HG03378 (cell line): ENCODE results near the gene ARTN.

Experiments
- ATAC-seq: cut with Tn5 transposase; IDR thresholded peaks from one replicate; pipeline ENCODE4 v1.9.1; 2021; ENCODE audit warnings: mild to moderate bottlenecking, moderate library complexity; ENCODE audit not compliant: unreplicated experiment

The ARTN gene

DNA sequence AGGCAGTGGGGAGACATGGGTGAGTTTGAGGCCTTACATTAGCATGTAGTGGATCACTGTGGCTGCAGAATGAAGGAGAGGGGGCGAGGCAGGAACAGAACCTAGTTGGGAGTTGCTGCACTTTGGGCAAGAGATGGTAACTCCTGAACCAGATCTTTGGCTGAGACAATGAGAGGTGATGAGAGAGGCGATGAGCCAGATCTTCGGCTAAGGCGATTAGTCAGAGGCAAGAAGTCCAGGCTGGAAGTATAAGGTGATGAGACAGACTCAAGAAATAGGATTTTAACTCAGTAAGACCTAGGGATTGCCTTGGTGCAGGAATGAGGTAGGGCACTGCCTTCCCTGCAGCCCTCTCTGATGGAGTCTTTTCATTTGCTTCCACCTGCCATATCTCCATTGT lies 9.1 kb upstream of the ARTN start:
- no peak for ATAC-seq

DNA sequence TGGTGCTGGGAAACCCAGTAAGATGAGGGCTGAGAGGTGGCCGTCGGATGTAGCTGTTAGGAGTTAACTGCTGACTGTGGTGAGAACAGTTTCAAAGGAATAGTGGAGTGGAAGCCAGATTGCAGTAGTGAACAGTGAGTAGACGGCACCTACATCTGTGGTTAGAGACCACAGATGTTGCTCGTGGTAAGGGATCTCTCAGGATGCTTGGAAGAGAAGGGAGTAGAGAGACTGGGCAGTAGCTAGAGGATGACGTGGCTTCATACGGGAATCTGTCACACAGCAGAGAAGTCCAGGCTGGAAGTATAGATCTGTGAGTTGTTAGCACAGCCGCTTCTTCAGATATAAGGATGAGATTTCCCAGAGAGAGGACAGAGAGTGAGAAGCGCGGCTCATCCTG lies 7.8 kb upstream of the ARTN start:
- ATAC-seq: no peak

DNA sequence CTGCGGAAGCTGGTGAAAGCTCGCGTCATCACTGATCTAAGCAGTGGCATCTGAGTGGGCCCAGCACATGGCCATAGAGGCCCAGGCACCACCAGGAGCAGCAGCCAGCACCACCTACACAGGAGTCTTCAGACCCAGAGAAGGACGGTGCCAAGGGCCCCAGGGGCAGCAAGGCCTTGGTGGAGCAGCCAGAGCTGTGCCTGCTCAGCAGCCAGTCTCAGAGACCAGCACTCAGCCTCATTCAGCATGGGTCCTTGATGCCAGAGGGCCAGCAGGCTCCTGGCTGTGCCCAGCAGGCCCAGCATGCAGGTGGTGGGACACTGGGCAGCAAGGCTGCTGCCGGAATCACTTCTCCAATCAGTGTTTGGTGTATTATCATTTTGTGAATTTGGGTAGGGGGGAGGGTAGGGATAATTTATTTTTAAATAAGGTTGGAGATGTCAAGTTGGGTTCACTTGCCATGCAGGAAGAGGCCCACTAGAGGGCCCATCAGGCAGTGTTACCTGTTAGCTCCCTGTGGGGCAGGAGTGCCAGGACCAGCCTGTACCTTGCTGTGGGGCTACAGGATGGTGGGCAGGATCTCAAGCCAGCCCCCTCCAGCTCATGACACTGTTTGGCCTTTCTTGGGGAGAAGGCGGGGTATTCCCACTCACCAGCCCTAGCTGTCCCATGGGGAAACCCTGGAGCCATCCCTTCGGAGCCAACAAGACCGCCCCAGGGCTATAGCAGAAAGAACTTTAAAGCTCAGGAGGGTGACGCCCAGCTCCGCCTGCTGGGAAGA lies 3.2 kb upstream of the ARTN start:
- ATAC-seq: no peak

DNA sequence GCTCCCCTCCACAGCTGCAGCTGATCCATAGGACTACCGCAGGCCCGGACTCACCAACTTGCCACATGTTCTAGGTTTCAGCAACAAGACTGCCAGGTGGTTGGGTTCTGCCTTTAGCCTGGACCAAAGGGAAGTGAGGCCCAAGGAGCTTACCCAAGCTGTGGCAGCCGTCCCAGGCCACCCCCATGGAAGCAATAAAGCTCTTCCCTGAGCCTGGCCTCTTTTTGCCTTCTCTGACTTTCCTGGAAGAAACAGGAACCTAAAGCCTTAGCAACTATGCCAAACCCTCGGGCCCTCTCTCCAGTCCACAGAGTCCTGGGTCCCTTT lies 2.7 kb upstream of the ARTN start:
- no peak for ATAC-seq

DNA sequence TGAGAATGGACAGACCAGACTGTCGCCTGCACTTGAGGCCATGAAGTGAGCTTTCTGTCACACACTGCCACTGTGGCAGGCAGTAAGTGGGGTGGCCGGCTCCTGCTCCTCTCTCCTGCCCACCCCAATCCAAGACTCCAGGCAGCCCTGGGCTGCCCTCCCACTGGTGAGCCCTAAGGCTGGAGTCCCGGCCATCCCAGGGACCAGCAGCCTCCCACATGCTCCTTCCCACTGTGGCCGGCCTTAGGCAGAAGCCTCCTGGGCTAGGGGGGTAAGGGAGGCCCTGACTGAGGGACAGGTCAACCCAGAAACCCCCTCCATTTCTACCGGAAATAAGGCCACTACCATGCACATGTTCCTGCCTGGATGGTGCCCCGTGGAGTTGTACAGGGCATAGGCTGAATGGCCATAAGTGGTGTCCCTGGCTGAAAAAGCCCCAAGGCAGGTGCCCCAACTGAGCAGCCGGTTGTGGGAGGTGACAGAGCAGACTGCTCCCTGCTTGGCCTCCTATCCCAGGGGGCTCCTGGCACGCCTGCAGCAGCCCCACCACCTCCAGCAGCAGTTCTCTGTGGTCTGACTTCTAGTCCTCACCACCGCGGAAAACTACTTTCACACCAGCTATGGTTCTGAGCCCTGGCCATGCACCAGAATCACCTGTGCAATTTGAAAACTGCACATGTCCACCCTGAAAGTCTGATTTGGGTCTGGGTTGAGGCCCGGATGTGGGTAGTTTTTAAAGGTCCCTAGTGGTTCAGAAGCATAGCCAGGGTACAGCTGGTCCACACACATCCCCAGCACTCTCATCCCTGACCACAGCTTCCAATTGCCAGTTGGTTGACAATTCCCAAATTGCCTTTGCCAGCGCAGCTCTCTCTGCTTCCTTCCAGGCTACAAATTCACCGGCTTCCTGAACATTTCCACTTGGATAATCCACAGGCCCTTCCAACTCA lies 1.6 kb upstream of the ARTN start:
- no peak for ATAC-seq

DNA sequence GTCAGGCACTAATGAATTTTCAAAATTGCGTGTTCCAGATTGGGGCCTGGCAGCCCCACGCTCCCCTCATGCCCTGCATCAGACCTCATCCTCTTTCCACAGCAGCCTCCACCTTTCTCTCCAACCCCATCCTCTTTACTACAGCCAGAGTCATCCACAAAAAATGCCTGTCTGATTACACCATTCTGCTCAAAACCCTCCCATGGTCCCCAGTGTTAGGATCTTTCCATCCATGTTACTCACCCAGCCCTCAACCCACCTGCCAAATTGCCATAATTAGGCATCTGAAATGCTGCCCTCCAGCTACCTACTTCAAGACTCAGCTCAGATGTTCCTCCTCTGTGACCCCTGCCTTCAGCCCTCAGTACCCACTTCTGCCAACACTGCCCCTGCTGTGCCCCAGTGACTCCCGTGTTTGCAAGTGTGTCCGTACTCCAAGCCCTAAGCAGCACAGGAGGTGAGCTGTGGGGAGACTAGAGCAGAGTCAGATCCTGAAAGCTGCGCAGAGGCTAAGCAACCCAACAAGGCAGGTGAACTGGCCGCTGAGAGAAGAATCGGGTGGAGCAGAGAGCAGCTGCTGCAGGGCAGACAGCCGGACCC lies 715 bp upstream of the ARTN start:
- no peak for ATAC-seq

- ATAC-seq: no peak
Measured at GRCh38 chr1:43934101-43934985, 742 bp downstream of the ARTN start.

GRCh38 chr1:43934986-43935324 lies 1.4 kb downstream of the ARTN start:
- no peak for ATAC-seq

DNA sequence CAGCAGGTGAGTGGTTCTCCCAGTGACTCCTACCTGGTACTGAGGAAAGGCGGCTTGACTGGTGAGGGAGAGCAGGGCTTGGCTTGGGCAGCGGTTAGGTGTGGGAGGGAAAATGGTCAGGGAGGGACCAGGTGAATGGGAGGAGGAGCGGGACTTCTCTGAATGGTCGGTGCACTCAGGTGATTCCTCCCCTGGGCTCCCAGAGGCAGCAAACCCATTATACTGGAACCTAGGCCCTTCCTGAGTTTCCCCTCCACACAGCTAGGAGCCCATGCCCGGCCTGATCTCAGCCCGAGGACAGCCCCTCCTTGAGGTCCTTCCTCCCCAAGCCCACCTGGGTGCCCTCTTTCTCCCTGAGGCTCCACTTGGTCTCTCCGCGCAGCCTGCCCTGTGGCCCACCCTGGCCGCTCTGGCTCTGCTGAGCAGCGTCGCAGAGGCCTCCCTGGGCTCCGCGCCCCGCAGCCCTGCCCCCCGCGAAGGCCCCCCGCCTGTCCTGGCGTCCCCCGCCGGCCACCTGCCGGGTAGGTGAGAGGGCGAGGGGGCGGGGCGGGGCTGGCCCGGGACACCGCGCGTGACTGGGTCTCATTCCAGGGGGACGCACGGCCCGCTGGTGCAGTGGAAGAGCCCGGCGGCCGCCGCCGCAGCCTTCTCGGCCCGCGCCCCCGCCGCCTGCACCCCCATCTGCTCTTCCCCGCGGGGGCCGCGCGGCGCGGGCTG lies 2.3 kb downstream of the ARTN start:
- no peak for ATAC-seq

- ATAC-seq: no peak
Measured at GRCh38 chr1:43936431-43937151, 3.0 kb downstream of the ARTN start.

DNA sequence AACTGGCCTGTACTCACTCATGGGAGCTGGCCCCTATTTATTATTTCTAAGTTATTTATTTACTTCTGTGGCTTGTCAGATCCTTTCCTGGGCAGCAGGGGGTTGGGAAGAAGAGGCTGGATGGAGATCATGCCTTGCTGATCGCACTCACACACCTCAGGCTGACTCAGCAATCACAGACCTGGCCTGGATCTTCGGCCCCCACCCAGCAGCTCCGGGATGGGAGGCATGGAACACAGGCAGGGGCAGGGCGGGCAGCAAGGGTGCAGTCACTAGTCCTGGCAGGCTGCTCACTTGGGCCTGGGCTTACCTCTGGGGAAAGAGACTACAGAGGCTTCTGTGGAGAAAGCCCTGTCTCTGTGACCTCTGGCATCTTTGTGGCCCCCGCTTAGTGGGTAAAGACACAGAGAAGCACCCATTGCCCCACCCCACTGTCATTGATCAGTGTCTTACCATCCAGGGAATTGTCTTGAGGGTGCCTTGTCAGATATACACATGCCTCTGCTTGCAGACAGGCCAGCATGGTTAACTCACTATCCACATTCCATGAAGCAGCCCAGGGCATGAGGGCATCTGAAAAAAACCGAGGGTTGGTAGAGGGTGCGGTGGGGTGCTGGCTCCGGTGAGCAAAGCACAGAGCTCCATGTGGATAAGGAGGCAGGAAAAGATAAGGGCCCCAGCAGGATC lies 3.7 kb downstream of the ARTN start:
- no peak for ATAC-seq

DNA sequence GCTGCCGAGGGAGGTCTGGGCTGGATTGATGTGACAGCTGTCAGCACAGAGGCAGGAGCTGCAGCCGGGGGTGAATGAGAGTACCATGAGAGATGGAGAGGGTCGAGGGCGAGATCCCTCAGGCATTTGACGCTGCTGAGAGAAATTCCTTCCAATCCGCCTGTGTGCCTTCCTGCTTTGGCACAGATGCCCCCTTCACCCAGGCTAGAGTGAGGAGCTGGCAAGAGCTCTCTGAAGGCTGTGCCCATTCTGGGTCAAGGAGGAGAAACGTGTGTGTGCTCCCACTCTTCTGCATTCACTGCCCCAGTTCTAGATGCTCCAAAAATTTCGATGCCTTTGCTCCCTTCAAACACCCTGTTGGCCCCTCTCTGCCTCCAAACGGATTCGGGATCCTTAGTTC lies 4.8 kb downstream of the ARTN start:
- ATAC-seq: no peak

GRCh38 chr1:43938892-43939587 lies 5.4 kb downstream of the ARTN start:
- no peak for ATAC-seq

GRCh38 chr1:43942411-43942810 lies 8.8 kb downstream of the ARTN start:
- ATAC-seq: no peak

DNA sequence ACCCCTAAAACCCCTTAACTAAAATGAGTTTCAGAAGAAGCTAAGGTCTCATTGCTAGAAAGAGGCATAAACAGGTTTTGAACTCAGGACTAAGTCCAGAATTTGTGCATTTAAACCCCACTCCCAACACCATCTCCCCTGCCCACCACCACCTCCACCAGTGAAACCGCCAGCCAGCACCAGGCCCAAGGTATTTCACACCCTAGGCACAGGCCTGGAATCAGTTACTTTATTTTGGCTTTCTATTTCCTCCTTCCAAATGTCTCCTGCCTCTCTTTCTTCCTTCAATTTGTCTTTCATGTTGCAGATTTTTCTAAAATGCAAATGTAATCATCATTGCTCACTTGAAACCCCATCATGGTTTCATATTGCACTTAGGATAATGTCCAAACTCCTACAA lies 11.3 kb downstream of the ARTN start:
- ATAC-seq: no peak

GRCh38 chr1:43945674-43946235 lies 12.2 kb downstream of the ARTN start:
- ATAC-seq: no peak

- peak; percentile 82 for ATAC-seq
Measured at GRCh38 chr1:43946236-43947060, 12.8 kb downstream of the ARTN start, which contains the start of gene IPO13. TSS of gene IPO13 (plus strand) at chr1:43946950. CDS start at chr1:43947601, 651 bp downstream.
